Sigmoid colon (tissue), 4 donors: Measurements from ENCODE around the gene DAB2IP.

ENCODE experiments used
- POLR2A ChIP-seq, 2 donors: fragments of 450-650 bp; IDR thresholded peaks; one replicate each; pipeline ENCODE4 v1.6.1; 2016; ENCODE audit warnings: antibody characterized with exemption in 2 of 2, mild to moderate bottlenecking in 2 of 2, moderate library complexity in 2 of 2
- POLR2AphosphoS5 ChIP-seq, 4 donors: sonication (generic); formaldehyde crosslinking; IDR thresholded peaks; one replicate each; pipeline ENCODE4 v1.6.1; 2017; ENCODE audit warnings: antibody characterized with exemption in 4 of 4
- TF ChIP-seq, protein P1 (sequence below), 4 experiments: fragments of 450-650 bp in 3 of 4; fragments of 200-600 bp in 1 of 4; IDR thresholded peaks; one replicate each; pipeline ENCODE4 v1.5.1; 2016 to 2019; ENCODE audit warnings: antibody characterized with exemption in 4 of 4, mild to moderate bottlenecking in 3 of 4, moderate library complexity in 2 of 4

DNA sequence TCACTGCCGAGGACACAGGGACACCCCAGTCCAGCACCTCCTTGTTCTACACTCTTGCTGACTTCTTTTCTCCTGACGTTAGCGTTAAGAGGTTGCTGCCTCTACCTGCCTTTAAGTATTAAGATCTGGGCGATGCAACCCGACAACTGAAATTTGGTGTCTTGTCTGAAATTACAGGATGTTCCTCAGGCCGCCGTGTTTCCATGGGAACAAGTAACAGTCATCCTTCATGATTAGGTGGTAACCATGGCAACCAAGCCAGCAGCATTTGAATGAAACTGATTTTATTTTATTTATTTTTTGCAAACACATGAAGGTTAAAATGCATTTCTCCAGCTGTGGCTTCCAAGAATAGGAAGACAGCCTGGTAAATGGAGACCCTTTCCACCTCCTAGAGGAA lies 20.8 kb downstream of the DAB2IP start:
- TF ChIP-seq, protein P1, sequence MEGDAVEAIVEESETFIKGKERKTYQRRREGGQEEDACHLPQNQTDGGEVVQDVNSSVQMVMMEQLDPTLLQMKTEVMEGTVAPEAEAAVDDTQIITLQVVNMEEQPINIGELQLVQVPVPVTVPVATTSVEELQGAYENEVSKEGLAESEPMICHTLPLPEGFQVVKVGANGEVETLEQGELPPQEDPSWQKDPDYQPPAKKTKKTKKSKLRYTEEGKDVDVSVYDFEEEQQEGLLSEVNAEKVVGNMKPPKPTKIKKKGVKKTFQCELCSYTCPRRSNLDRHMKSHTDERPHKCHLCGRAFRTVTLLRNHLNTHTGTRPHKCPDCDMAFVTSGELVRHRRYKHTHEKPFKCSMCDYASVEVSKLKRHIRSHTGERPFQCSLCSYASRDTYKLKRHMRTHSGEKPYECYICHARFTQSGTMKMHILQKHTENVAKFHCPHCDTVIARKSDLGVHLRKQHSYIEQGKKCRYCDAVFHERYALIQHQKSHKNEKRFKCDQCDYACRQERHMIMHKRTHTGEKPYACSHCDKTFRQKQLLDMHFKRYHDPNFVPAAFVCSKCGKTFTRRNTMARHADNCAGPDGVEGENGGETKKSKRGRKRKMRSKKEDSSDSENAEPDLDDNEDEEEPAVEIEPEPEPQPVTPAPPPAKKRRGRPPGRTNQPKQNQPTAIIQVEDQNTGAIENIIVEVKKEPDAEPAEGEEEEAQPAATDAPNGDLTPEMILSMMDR (IDR thresholded peaks at IDR 0.05), result no peak
- TF ChIP-seq POLR2AphosphoS5 (IDR thresholded peaks at IDR 0.05) (no peak), POLR2A (IDR thresholded peaks at IDR 0.05) (no peak)
